SU-DHL-6 (cell line): ENCODE results near the gene CFB.

Experiments
- H2AFZ ChIP-seq: fragments of 200-600 bp; sonication (generic); 2 replicates; pipeline ENCODE4 v1.6.1; 2014; ENCODE audit warnings: low read depth, mild to moderate bottlenecking, moderate library complexity, mixed read lengths, antibody characterized with exemption, low read length; ENCODE audit not compliant: severe bottlenecking
- H3F3A ChIP-seq: fragments of 200-600 bp; shearing (Covaris generic); 2 replicates; pipeline ENCODE4 v1.6.0; 2016; ENCODE audit warnings: antibody characterized with exemption, mild to moderate bottlenecking; ENCODE audit not compliant: insufficient read depth
- H3K27ac ChIP-seq: fragments of 200-600 bp; sonication (generic); 2 replicates; pipeline ENCODE4 v1.5.1; 2016; ENCODE audit warnings: low read depth, mild to moderate bottlenecking, low read length, moderate library complexity, mixed read lengths
- H3K27me3 ChIP-seq: fragments of 200-600 bp; sonication (generic), shearing (Covaris generic); 2 replicates; pipeline ENCODE4 v1.6.0; 2014; ENCODE audit warnings: mild to moderate bottlenecking, low read length
- H3K36me3 ChIP-seq: fragments of 200-600 bp; sonication (generic); 2 replicates; pipeline ENCODE4 v1.6.1; 2014; ENCODE audit warnings: mild to moderate bottlenecking, low read length, mixed read lengths
- H3K4me2 ChIP-seq: fragments of 300-600, 200-600 bp; shearing (Covaris generic), sonication (generic); 2 replicates; pipeline ENCODE4 v1.6.0; 2014; ENCODE audit warnings: low read length, low read depth, mild to moderate bottlenecking; ENCODE audit not compliant: poor library complexity, severe bottlenecking
- H3K4me3 ChIP-seq: fragments of 200-600 bp; sonication (generic); 2 replicates; pipeline ENCODE4 v1.5.1; 2014; ENCODE audit warnings: antibody characterized with exemption, low read length, mild to moderate bottlenecking, mixed read lengths; ENCODE audit not compliant: insufficient read depth, poor library complexity, severe bottlenecking
- H3K79me2 ChIP-seq: fragments of 200-600 bp; sonication (generic); 2 replicates; pipeline ENCODE4 v1.6.1; 2014; ENCODE audit warnings: mild to moderate bottlenecking, low read length, moderate library complexity; ENCODE audit not compliant: insufficient read depth
- H3K9ac ChIP-seq: fragments of 200-600 bp; sonication (generic); 2 replicates; pipeline ENCODE4 v1.7.0; 2014; ENCODE audit warnings: mild to moderate bottlenecking, low read length
- H3K9me2 ChIP-seq: fragments of 200-600 bp; sonication (generic); replicated peaks from 2 replicates; pipeline ENCODE4 v1.6.1; 2014; ENCODE audit warnings: low read length; ENCODE audit not compliant: insufficient read depth
- H3K9me3 ChIP-seq: fragments of 200-600 bp; sonication (generic); 2 replicates; pipeline ENCODE4 v1.6.1; 2014; ENCODE audit warnings: low read length, mixed read lengths; ENCODE audit not compliant: insufficient read depth
- H4K20me1 ChIP-seq: fragments of 200-600 bp; sonication (generic); 2 replicates; pipeline ENCODE4 v1.6.1; 2014; ENCODE audit warnings: low read depth, mild to moderate bottlenecking, antibody characterized with exemption, low read length, moderate library complexity, mixed read lengths
- EZH2phosphoT487 ChIP-seq: fragments of 200-600 bp; sonication (generic), shearing (Covaris generic); conservative IDR thresholded peaks from 2 replicates; pipeline ENCODE4 v1.6.1; 2018; ENCODE audit warnings: mild to moderate bottlenecking, antibody characterized with exemption, low read length, moderate library complexity, mixed read lengths
- TF ChIP-seq, protein P1 (sequence below): fragments of 200-600 bp; sonication (generic); IDR thresholded peaks from one replicate; pipeline ENCODE4 v1.5.1; 2017; ENCODE audit warnings: antibody characterized with exemption, mild to moderate bottlenecking, low read length, moderate library complexity; ENCODE audit not compliant: insufficient read depth, poor library complexity, severe bottlenecking

Gene CFB

DNA sequence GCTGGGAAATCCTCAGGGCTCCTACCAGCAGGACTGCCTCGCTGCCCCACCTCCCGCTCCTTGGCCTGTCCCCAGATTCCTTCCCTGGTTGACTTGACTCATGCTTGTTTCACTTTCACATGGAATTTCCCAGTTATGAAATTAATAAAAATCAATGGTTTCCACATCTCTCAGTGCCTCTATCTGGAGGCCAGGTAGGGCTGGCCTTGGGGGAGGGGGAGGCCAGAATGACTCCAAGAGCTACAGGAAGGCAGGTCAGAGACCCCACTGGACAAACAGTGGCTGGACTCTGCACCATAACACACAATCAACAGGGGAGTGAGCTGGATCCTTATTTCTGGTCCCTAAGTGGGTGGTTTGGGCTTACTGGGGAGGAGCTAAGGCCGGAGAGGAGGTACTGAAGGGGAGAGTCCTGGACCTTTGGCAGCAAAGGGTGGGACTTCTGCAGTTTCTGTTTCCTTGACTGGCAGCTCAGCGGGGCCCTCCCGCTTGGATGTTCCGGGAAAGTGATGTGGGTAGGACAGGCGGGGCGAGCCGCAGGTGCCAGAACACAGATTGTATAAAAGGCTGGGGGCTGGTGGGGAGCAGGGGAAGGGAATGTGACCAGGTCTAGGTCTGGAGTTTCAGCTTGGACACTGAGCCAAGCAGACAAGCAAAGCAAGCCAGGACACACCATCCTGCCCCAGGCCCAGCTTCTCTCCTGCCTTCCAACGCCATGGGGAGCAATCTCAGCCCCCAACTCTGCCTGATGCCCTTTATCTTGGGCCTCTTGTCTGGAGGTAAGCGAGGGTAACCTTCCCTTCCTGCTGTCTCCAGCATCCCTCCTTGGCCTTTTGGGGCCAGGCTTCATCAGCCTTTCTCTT is at the start of gene CFB:
TSS of gene CFB (plus strand) at position 589 of the 863 bp plus-strand sequence. CDS start at position 716, 127 bp downstream.
- no peak within 1 kb of the TSS for H3K4me3 ChIP-seq

DNA sequence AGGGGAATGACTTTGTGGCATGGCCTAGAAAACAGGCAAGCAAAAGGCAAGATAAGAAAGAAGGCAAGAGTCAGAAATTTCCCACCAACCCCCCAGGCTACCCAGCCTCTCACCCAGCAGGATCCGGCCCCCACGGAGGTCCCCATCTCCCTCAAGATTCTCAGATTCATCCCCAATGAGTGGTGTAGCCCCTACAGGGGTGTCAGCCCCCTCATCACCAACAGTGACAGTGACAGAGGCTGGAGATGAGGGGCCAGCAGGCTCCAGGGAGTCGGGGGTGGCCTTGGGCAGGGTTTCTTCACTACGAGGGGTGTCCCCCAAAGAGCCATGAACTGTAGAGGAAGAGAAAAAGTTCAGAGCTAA is 49.4 kb upstream of the CFB start:
- no peak for TF ChIP-seq EZH2phosphoT487
- TF ChIP-seq, protein P1, sequence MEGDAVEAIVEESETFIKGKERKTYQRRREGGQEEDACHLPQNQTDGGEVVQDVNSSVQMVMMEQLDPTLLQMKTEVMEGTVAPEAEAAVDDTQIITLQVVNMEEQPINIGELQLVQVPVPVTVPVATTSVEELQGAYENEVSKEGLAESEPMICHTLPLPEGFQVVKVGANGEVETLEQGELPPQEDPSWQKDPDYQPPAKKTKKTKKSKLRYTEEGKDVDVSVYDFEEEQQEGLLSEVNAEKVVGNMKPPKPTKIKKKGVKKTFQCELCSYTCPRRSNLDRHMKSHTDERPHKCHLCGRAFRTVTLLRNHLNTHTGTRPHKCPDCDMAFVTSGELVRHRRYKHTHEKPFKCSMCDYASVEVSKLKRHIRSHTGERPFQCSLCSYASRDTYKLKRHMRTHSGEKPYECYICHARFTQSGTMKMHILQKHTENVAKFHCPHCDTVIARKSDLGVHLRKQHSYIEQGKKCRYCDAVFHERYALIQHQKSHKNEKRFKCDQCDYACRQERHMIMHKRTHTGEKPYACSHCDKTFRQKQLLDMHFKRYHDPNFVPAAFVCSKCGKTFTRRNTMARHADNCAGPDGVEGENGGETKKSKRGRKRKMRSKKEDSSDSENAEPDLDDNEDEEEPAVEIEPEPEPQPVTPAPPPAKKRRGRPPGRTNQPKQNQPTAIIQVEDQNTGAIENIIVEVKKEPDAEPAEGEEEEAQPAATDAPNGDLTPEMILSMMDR, result no peak
- Histone ChIP-seq H4K20me1 (no peaks in the 10 kb centered on the region), H2AFZ (peak overlapping the region; percentile 89), H3F3A (peaks cover 52% of the 10 kb centered on the region), H3K4me3 (peak overlapping the region; percentile 72), H3K9ac (peak overlapping the region; percentile 77), H3K27me3 (no peaks in the 10 kb centered on the region), H3K36me3 (peaks cover 26% of the 10 kb centered on the region), H3K79me2 (peaks cover 4% of the 10 kb centered on the region; the same call in 1 of the 2 replicates), H3K4me2 (peak overlapping the region; percentile 62), H3K9me2 (no peaks in the 10 kb centered on the region), H3K9me3 (no peaks in the 10 kb centered on the region), H3K27ac (peak overlapping the region; percentile 84)

More for the DNA sequence above, at the start of gene CFB:
- Histone ChIP-seq H2AFZ (no peak within 1 kb of the TSS), H3F3A (no peaks in the 10 kb centered on the region), H3K9me2 (no peaks in the 10 kb centered on the region), H3K9me3 (no peaks in the 10 kb centered on the region), H3K36me3 (no peaks in the 10 kb centered on the region), H3K27me3 (no peaks in the 10 kb centered on the region), H3K27ac (no peak within 1 kb of the TSS), H3K4me2 (no peak within 1 kb of the TSS), H3K79me2 (no peaks in the 10 kb centered on the region), H4K20me1 (no peaks in the 10 kb centered on the region), H3K9ac (no peak within 1 kb of the TSS)
- TF ChIP-seq, protein P1, result no peak
- no peak for TF ChIP-seq EZH2phosphoT487

DNA sequence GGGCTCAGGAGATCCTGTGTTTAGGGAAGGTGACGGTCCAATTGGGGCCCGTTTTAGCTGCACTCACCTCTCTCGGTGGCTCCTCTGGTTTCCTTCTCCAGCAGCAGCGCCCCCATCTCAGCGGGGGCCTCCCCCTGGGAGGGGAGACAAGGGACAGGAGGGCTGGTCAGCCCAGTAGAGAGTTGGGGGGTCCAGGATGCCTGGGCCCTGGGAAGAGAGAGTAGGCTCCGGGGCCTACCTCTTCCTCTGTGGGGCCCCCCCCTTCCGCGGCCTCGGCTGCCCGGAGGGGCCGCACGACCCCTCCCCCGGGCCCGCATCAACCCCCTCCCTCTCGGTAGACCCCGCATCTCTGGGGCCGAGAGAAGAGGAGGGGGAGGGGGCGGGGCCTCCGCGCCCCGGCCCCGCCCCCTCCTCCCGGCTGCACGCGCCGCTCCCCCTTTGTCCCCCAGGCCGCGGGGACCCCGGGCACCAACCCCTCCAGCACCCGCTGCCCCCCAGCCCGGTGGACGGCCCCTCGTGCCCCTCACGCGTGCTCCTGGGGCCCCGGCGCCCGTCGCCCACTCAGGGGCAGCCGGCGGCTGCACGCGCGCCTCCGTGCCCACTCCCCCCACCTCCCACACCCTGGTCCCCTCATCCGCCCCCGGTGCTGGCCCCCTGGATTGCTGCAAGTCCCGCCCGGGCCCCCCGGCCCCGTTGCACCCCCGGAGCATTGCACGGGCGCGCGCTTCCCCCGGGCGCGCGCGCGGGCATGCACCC is 48.9 kb upstream of the CFB start:
- Histone ChIP-seq H4K20me1 (no peaks in the 10 kb centered on the region), H3K4me2 (peak overlapping the region; percentile 62), H3K79me2 (peaks cover 4% of the 10 kb centered on the region; the same call in 1 of the 2 replicates), H3K27ac (peak overlapping the region; percentile 84), H3K9ac (peak overlapping the region; percentile 77), H3K9me3 (no peaks in the 10 kb centered on the region), H3F3A (peaks cover 51% of the 10 kb centered on the region), H2AFZ (peak overlapping the region; percentile 89), H3K27me3 (no peaks in the 10 kb centered on the region), H3K36me3 (peaks cover 23% of the 10 kb centered on the region), H3K4me3 (peak overlapping the region; percentile 72), H3K9me2 (no peaks in the 10 kb centered on the region)
- TF ChIP-seq, protein P1, result no peak
- TF ChIP-seq EZH2phosphoT487, result no peak
